Activated T-helper 17 cell treated with anti-CD3 and anti-CD28 coated beads, Interleukin-2, amount 50 U/mL, for 72 hours (primary cell): ENCODE measurements around the gene TLR6. TPM values are rescaled to one million over a fixed set of nuclear protein-coding genes. Genes with fewer than 3 reads are reported as not detected.

Source experiments
- ATAC-seq: fragments of 150-1000 bp; cut with Tn5 transposase; replicated peaks from 2 replicates; pipeline ENCODE4 v1.10.0; 2021; ENCODE audit warnings: mild to moderate bottlenecking, moderate library complexity
- H3K27ac Mint-ChIP-seq: one replicate; pipeline ENCODE4 v1.8.0; 2022; ENCODE audit warnings: mixed read lengths
- H3K27me3 Mint-ChIP-seq: one replicate; pipeline ENCODE4 v1.8.0; 2022; ENCODE audit warnings: mixed read lengths
- H3K36me3 Mint-ChIP-seq: one replicate; pipeline ENCODE4 v1.8.0; 2022; ENCODE audit warnings: low read depth, mild to moderate bottlenecking, mixed read lengths
- H3K4me1 Mint-ChIP-seq: one replicate; pipeline ENCODE4 v1.8.0; 2022; ENCODE audit warnings: mixed read lengths
- H3K4me3 Mint-ChIP-seq: one replicate; pipeline ENCODE4 v1.8.0; 2022; ENCODE audit warnings: mild to moderate bottlenecking, mixed read lengths
- H3K9me3 Mint-ChIP-seq: one replicate; pipeline ENCODE4 v1.8.0; 2022; ENCODE audit warnings: mixed read lengths
- total RNA-seq, 2 donors: library from RNA; stranded (reverse); gene quantifications; one replicate each; pipeline ENCODE4 v1.2.3, GENCODE V29; 2022

The TLR6 gene
- total RNA-seq, 2 donors from 2014 or later, result 2.7 to 3.0 TPM

GRCh38 chr4:38857354-38858096 lies 908 bp upstream of the TLR6 start:
- Mint-ChIP-seq H3K36me3 (no peaks in the 10 kb centered on the region), H3K27ac (peak overlapping the region; percentile 94), H3K27me3 (no peaks in the 10 kb centered on the region), H3K9me3 (no peaks in the 10 kb centered on the region), H3K4me3 (peak overlapping the region; percentile 92), H3K4me1 (peaks cover 33% of the 10 kb centered on the region)
- peak; percentile 89 for ATAC-seq

GRCh38 chr4:38856046-38856445 lies 571 bp downstream of the TLR6 start:
- ATAC-seq, result peak; percentile 18
- Mint-ChIP-seq H3K36me3 (no peaks in the 10 kb centered on the region), H3K27ac (peak overlapping the region; percentile 94), H3K4me1 (peaks cover 28% of the 10 kb centered on the region), H3K27me3 (no peaks in the 10 kb centered on the region), H3K4me3 (peak overlapping the region; percentile 92), H3K9me3 (no peaks in the 10 kb centered on the region)

GRCh38 chr4:38855466-38855865 lies 1.2 kb downstream of the TLR6 start:
- H3K9me3 Mint-ChIP-seq, result no peaks in the 10 kb centered on the region
- ATAC-seq, result no peak
- no peaks in the 10 kb centered on the region for H3K27me3 Mint-ChIP-seq
- H3K36me3 Mint-ChIP-seq, result no peaks in the 10 kb centered on the region
- H3K4me3 Mint-ChIP-seq, result peak overlapping the region; percentile 92
- H3K27ac Mint-ChIP-seq, result peak overlapping the region; percentile 94
- peaks cover 24% of the 10 kb centered on the region for H3K4me1 Mint-ChIP-seq

- no peaks in the 10 kb centered on the region for H3K4me1 Mint-ChIP-seq
- no peaks in the 10 kb centered on the region for H3K27me3 Mint-ChIP-seq
- no peak overlapping the region for H3K27ac Mint-ChIP-seq
- no peaks in the 10 kb centered on the region for H3K36me3 Mint-ChIP-seq
- peaks cover 6% of the 10 kb centered on the region for H3K9me3 Mint-ChIP-seq
- ATAC-seq, result no peak
- H3K4me3 Mint-ChIP-seq, result no peak overlapping the region
Measured at GRCh38 chr4:38846015-38846414, 10.6 kb downstream of the TLR6 start.

GRCh38 chr4:38842994-38843393 lies 13.6 kb downstream of the TLR6 start:
- ATAC-seq, result no peak
- Mint-ChIP-seq H3K4me1 (peaks cover 7% of the 10 kb centered on the region), H3K27ac (no peak overlapping the region), H3K27me3 (no peaks in the 10 kb centered on the region), H3K9me3 (no peaks in the 10 kb centered on the region), H3K36me3 (no peaks in the 10 kb centered on the region), H3K4me3 (no peak overlapping the region)

- peak overlapping the region; percentile 26 for H3K4me3 Mint-ChIP-seq
- no peaks in the 10 kb centered on the region for H3K36me3 Mint-ChIP-seq
- H3K9me3 Mint-ChIP-seq, result peaks cover 15% of the 10 kb centered on the region
- H3K27ac Mint-ChIP-seq, result peak overlapping the region; percentile 46
- ATAC-seq, result peak; percentile 43
- H3K4me1 Mint-ChIP-seq, result peaks cover 16% of the 10 kb centered on the region
- no peaks in the 10 kb centered on the region for H3K27me3 Mint-ChIP-seq
Measured at GRCh38 chr4:38837849-38838248, 18.8 kb downstream of the TLR6 start.

GRCh38 chr4:38837334-38837733 lies 19.3 kb downstream of the TLR6 start:
- H3K36me3 Mint-ChIP-seq, result no peaks in the 10 kb centered on the region
- peaks cover 15% of the 10 kb centered on the region for H3K9me3 Mint-ChIP-seq
- peaks cover 16% of the 10 kb centered on the region for H3K4me1 Mint-ChIP-seq
- peak overlapping the region; percentile 26 for H3K4me3 Mint-ChIP-seq
- peak overlapping the region; percentile 46 for H3K27ac Mint-ChIP-seq
- ATAC-seq, result no peak
- H3K27me3 Mint-ChIP-seq, result no peaks in the 10 kb centered on the region

GRCh38 chr4:38834570-38834969 lies 22.0 kb downstream of the TLR6 start:
- no peak for ATAC-seq
- Mint-ChIP-seq H3K27me3 (no peaks in the 10 kb centered on the region), H3K4me3 (no peak overlapping the region), H3K27ac (no peak overlapping the region), H3K36me3 (no peaks in the 10 kb centered on the region), H3K9me3 (peaks cover 15% of the 10 kb centered on the region), H3K4me1 (peaks cover 16% of the 10 kb centered on the region)

- H3K36me3 Mint-ChIP-seq, result no peaks in the 10 kb centered on the region
- peaks cover 15% of the 10 kb centered on the region for H3K9me3 Mint-ChIP-seq
- no peak overlapping the region for H3K4me3 Mint-ChIP-seq
- peaks cover 8% of the 10 kb centered on the region for H3K4me1 Mint-ChIP-seq
- H3K27me3 Mint-ChIP-seq, result no peaks in the 10 kb centered on the region
- ATAC-seq, result no peak
- H3K27ac Mint-ChIP-seq, result peak overlapping the region; percentile 9
Measured at GRCh38 chr4:38832624-38833528, 23.7 kb downstream of the TLR6 start.

GRCh38 chr4:38832206-38832605 lies 24.4 kb downstream of the TLR6 start:
- no peak for ATAC-seq
- Mint-ChIP-seq H3K27me3 (no peaks in the 10 kb centered on the region), H3K36me3 (no peaks in the 10 kb centered on the region), H3K4me1 (peaks cover 1% of the 10 kb centered on the region), H3K4me3 (no peak overlapping the region), H3K9me3 (peaks cover 15% of the 10 kb centered on the region), H3K27ac (no peak overlapping the region)

- Mint-ChIP-seq H3K9me3 (peaks cover 15% of the 10 kb centered on the region), H3K4me3 (no peak overlapping the region), H3K27ac (no peak overlapping the region), H3K36me3 (no peaks in the 10 kb centered on the region), H3K4me1 (no peaks in the 10 kb centered on the region), H3K27me3 (no peaks in the 10 kb centered on the region)
- ATAC-seq, result no peak
Measured at GRCh38 chr4:38831653-38832052, 25.0 kb downstream of the TLR6 start.

GRCh38 chr4:38829237-38829636 lies 27.4 kb downstream of the TLR6 start:
- no peaks in the 10 kb centered on the region for H3K27me3 Mint-ChIP-seq
- no peak overlapping the region for H3K4me3 Mint-ChIP-seq
- no peaks in the 10 kb centered on the region for H3K36me3 Mint-ChIP-seq
- H3K9me3 Mint-ChIP-seq, result peaks cover 5% of the 10 kb centered on the region
- no peak overlapping the region for H3K27ac Mint-ChIP-seq
- no peaks in the 10 kb centered on the region for H3K4me1 Mint-ChIP-seq
- ATAC-seq, result no peak

GRCh38 chr4:38823766-38824165 lies 32.9 kb downstream of the TLR6 start:
- no peaks in the 10 kb centered on the region for H3K27me3 Mint-ChIP-seq
- no peak for ATAC-seq
- peaks cover 19% of the 10 kb centered on the region for H3K4me1 Mint-ChIP-seq
- H3K4me3 Mint-ChIP-seq, result no peak overlapping the region
- H3K9me3 Mint-ChIP-seq, result peaks cover 16% of the 10 kb centered on the region
- H3K36me3 Mint-ChIP-seq, result no peaks in the 10 kb centered on the region
- no peak overlapping the region for H3K27ac Mint-ChIP-seq

GRCh38 chr4:38822748-38823303 lies 33.8 kb downstream of the TLR6 start:
- Mint-ChIP-seq H3K36me3 (no peaks in the 10 kb centered on the region), H3K9me3 (peaks cover 16% of the 10 kb centered on the region), H3K27ac (no peak overlapping the region), H3K4me1 (peaks cover 19% of the 10 kb centered on the region), H3K4me3 (no peak overlapping the region), H3K27me3 (no peaks in the 10 kb centered on the region)
- no peak for ATAC-seq
